Fibroblast of lung (primary cell): ENCODE results near the gene ITPR1. TPM values are rescaled to one million over a fixed set of nuclear protein-coding genes. Genes with fewer than 3 reads are reported as not detected.

ENCODE experiments used
- DNase-seq, 2 donors: peaks; one replicate each; pipeline versions ENCODE4 v3.0.0 to v3.0.0-alpha.2; 2010; ENCODE audit warnings: low read depth in 2 of 2
- H2AFZ ChIP-seq: 2 replicates; pipeline ENCODE4 v1.5.1; 2012; ENCODE audit warnings: low read length, control low read depth, inconsistent platforms
- H3K27ac ChIP-seq: 2 replicates; pipeline ENCODE4 v1.5.1; 2011; ENCODE audit warnings: low read length, control low read depth; ENCODE audit not compliant: insufficient read depth
- H3K27me3 ChIP-seq: 2 replicates; pipeline ENCODE4 v1.5.1; 2011; ENCODE audit warnings: mild to moderate bottlenecking, low read length; ENCODE audit not compliant: control insufficient read depth, insufficient read depth
- H3K36me3 ChIP-seq: 2 replicates; pipeline ENCODE4 v1.5.1; 2011; ENCODE audit warnings: low read length; ENCODE audit not compliant: control insufficient read depth, insufficient read depth
- H3K4me1 ChIP-seq: 2 replicates; pipeline ENCODE4 v1.5.1; 2011; ENCODE audit warnings: low read length; ENCODE audit not compliant: control insufficient read depth, insufficient read depth; ENCODE audit errors: extremely low read depth
- H3K4me2 ChIP-seq: 2 replicates; pipeline ENCODE4 v1.5.1; 2011; ENCODE audit warnings: low read length, control low read depth; ENCODE audit not compliant: insufficient read depth; ENCODE audit errors: extremely low read depth
- H3K4me3 ChIP-seq, 4 experiments: fragments of 200-600 bp in 1 of 4; sonication (generic) in 1 of 4; replicated peaks in 1 of 4; 2 replicates each; pipeline ENCODE4 v1.5.1; 2011 to 2016; ENCODE audit warnings: low read length in 4 of 4, low read depth in 3 of 4, mild to moderate bottlenecking in 3 of 4, control low read depth in 2 of 4, inconsistent platforms in 1 of 4, mixed read lengths in 1 of 4; ENCODE audit not compliant: insufficient read depth in 1 of 4; ENCODE audit errors: control extremely low read depth in 1 of 4
- H3K79me2 ChIP-seq: 2 replicates; pipeline ENCODE4 v1.5.1; 2012; ENCODE audit warnings: mild to moderate bottlenecking, low read length, inconsistent platforms; ENCODE audit not compliant: control insufficient read depth, insufficient read depth
- H3K9ac ChIP-seq: 2 replicates; pipeline ENCODE4 v1.5.1; 2011; ENCODE audit warnings: mild to moderate bottlenecking, low read length, control low read depth; ENCODE audit not compliant: insufficient read depth
- H3K9me3 ChIP-seq: 2 replicates; pipeline ENCODE4 v1.5.1; 2012; ENCODE audit warnings: low read depth, low read length; ENCODE audit not compliant: control insufficient read depth, insufficient read depth
- H4K20me1 ChIP-seq: 2 replicates; pipeline ENCODE4 v1.5.1; 2011; ENCODE audit warnings: low read length; ENCODE audit not compliant: control insufficient read depth, insufficient read depth; ENCODE audit errors: extremely low read depth
- CTCF ChIP-seq, 2 donors: IDR thresholded peaks in 1 of 2; conservative IDR thresholded peaks in 1 of 2; 1 replicate in 1 of 2; 2 replicates in 1 of 2; pipeline ENCODE4 v1.5.1; 2011 to 2012; ENCODE audit warnings: low read length in 2 of 2, control low read depth in 1 of 2, inconsistent platforms in 1 of 2, low read depth in 1 of 2, mild to moderate bottlenecking in 1 of 2
- EZH2 ChIP-seq: IDR thresholded peaks from 2 replicates; pipeline ENCODE4 v1.5.1; 2012; ENCODE audit warnings: low read length, control low read depth, mild to moderate bottlenecking; ENCODE audit errors: missing control alignments
- polyA plus RNA-seq, 2 donors: library from polyadenylated mRNA; depleted of rRNA in 1 of 2; stranded (reverse) in 1 of 2; unstranded in 1 of 2; fragments of >200 nt; gene quantifications; 2 replicates each; pipeline ENCODE4 v1.2.1, GENCODE V29; 2011 to 2012; ENCODE audit warnings: missing spikeins in 1 of 2
- total RNA-seq: library from RNA; depleted of rRNA; stranded (reverse); fragments of >200 nt; gene quantifications from 2 replicates; pipeline ENCODE4 v1.2.1, GENCODE V29; 2014

ITPR1 gene
- total and polyA plus RNA-seq, 2 donors (not counting 1 experiment from before 2014, with no cell fraction given) = 19.2 to 87.0 TPM

DNA sequence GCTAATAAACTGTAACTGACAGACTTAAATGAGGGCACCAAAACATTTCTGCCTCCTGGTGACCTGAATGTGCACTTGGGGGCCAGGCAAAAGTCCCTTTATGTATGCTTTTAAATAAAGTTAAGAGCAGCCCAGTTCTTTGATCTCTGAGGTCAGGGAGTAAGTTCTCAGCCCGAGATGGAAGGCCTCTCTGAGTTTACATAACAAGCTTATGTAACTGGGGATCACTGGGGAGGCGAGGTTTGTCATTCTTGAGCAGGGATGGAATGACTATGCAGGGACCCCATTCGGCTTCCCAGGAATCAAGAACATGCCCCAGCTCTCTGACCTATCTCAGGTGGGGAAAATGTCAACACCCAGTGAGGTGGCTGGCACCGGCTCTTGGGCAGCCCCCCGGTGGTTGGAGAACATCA lies 287.4 kb downstream of the ITPR1 start:
- no peaks in the 10 kb centered on the region for H3K27me3 ChIP-seq
- DNase-seq = no peak
- no peak overlapping the region for H3K4me2 ChIP-seq
- no peaks in the 10 kb centered on the region for H4K20me1 ChIP-seq
- no peaks in the 10 kb centered on the region for H3K36me3 ChIP-seq
- no peak overlapping the region for H3K9ac ChIP-seq
- no peaks in the 10 kb centered on the region for H3K4me1 ChIP-seq
- TF ChIP-seq CTCF (conservative IDR thresholded peaks at IDR 0.05 in 1 of 2, IDR thresholded peaks at IDR 0.05 in 1 of 2; ENCODE audit: low read depth in 1 of 2, low read length in 2 of 2) (no peak), EZH2 (no peak)
- no peaks in the 10 kb centered on the region for H3K79me2 ChIP-seq
- H3K4me3 ChIP-seq = no peak overlapping the region
- H3K9me3 ChIP-seq = no peaks in the 10 kb centered on the region
- H2AFZ ChIP-seq = no peak overlapping the region
- no peak overlapping the region for H3K27ac ChIP-seq

- Histone ChIP-seq H3K9ac (no peak overlapping the region), H3K4me2 (no peak overlapping the region), H3K79me2 (no peaks in the 10 kb centered on the region), H2AFZ (no peak overlapping the region), H3K27ac (no peak overlapping the region), H3K9me3 (no peaks in the 10 kb centered on the region), H4K20me1 (no peaks in the 10 kb centered on the region), H3K4me3 (no peak overlapping the region), H3K4me1 (no peaks in the 10 kb centered on the region), H3K36me3 (no peaks in the 10 kb centered on the region), H3K27me3 (no peaks in the 10 kb centered on the region)
- no peak for DNase-seq
- no peak for TF ChIP-seq CTCF (conservative IDR thresholded peaks at IDR 0.05 in 1 of 2, IDR thresholded peaks at IDR 0.05 in 1 of 2; ENCODE audit: low read depth in 1 of 2, low read length in 2 of 2)
- no peak for TF ChIP-seq EZH2
These were observed 288.9 kb downstream of the ITPR1 start for GRCh38 chr3:4782095-4782494.

GRCh38 chr3:4785551-4785950 lies 292.4 kb downstream of the ITPR1 start:
- H3K4me3 ChIP-seq = no peak overlapping the region
- TF ChIP-seq CTCF (conservative IDR thresholded peaks at IDR 0.05 in 1 of 2, IDR thresholded peaks at IDR 0.05 in 1 of 2; ENCODE audit: low read depth in 1 of 2, low read length in 2 of 2) = no peak
- no peak for TF ChIP-seq EZH2
- H2AFZ ChIP-seq = no peak overlapping the region
- H4K20me1 ChIP-seq = no peaks in the 10 kb centered on the region
- H3K36me3 ChIP-seq = no peaks in the 10 kb centered on the region
- no peak overlapping the region for H3K9ac ChIP-seq
- H3K4me2 ChIP-seq = no peak overlapping the region
- H3K27ac ChIP-seq = no peak overlapping the region
- no peaks in the 10 kb centered on the region for H3K27me3 ChIP-seq
- no peaks in the 10 kb centered on the region for H3K4me1 ChIP-seq
- no peaks in the 10 kb centered on the region for H3K79me2 ChIP-seq
- no peaks in the 10 kb centered on the region for H3K9me3 ChIP-seq
- no peak for DNase-seq
